MM.1S (cell line): ENCODE measurements around the gene BRICD5.

Source experiments
- EZH2 ChIP-seq: fragments of 300-600 bp; sonication (generic); optimal IDR thresholded peaks from 2 replicates; pipeline ENCODE3; 2017; ENCODE audit warnings: low read depth, mild to moderate bottlenecking, antibody characterized with exemption, low read length, mixed read lengths
- EZH2phosphoT487 ChIP-seq: fragments of 300-600 bp; sonication (generic); IDR thresholded peaks from 2 replicates; pipeline ENCODE4 v1.6.1; 2018; ENCODE audit warnings: antibody characterized with exemption, low read length
- TF ChIP-seq, protein P1 (sequence below): fragments of 300-600 bp; sonication (generic); IDR thresholded peaks from 2 replicates; pipeline ENCODE4 v1.5.1; 2016; ENCODE audit warnings: antibody characterized with exemption, low read length, mixed read lengths

DNA sequence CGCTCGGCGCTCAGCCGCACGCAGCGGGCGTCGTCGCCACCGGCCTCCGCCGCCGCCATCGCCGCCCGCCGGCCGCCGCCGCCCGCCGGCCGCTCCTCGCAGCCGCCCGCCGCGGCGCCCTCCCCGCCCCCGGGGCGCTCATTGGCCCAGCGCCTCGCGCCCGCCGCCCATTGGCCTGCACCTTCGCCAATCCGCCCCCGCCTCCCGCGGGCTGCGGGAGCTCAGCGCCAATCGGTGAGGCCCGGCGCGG, 4.0 kb upstream of the BRICD5 start, which contains the start of gene PGP:
- TF ChIP-seq, protein P1, sequence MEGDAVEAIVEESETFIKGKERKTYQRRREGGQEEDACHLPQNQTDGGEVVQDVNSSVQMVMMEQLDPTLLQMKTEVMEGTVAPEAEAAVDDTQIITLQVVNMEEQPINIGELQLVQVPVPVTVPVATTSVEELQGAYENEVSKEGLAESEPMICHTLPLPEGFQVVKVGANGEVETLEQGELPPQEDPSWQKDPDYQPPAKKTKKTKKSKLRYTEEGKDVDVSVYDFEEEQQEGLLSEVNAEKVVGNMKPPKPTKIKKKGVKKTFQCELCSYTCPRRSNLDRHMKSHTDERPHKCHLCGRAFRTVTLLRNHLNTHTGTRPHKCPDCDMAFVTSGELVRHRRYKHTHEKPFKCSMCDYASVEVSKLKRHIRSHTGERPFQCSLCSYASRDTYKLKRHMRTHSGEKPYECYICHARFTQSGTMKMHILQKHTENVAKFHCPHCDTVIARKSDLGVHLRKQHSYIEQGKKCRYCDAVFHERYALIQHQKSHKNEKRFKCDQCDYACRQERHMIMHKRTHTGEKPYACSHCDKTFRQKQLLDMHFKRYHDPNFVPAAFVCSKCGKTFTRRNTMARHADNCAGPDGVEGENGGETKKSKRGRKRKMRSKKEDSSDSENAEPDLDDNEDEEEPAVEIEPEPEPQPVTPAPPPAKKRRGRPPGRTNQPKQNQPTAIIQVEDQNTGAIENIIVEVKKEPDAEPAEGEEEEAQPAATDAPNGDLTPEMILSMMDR = no peak
- TF ChIP-seq EZH2phosphoT487 (no peak), EZH2 (no peak)
